ENCODE results near the gene CLEC4D.
"Not testable (repeated sequence)": the region's sequence is repeated elsewhere in the genome, so short reads cannot be mapped to it uniquely, and the experiment has no call there.

The CLEC4D gene

DNA sequence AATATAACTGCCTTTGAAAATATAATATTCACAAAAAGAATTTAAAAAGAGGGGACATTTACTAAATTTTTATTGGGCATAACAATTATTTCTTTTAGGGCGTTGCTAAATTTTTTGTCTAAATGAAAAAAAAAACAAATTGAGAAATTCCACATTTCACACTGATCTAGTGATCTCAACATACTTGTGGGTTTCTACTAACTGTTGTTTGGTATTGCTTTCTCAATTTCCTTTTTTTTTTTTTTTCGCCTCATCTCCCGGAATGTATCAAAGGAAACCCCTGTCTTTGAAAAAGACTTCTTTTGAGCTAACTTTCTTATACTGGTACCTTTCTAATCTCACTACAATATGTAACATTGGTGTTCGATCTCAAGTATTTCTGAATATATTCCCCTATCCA is at the start of gene CLEC4D:
Gene CLEC4D (plus strand): TSS at position 248 of the 400 bp plus-strand sequence. CDS start 230 bp downstream, outside the sequence.
- no peak for DNase-seq

- DNase-seq = no peak
Observed at GRCh38 chr12:8465301-8465996, 47.9 kb upstream of the CLEC4D start.

DNA sequence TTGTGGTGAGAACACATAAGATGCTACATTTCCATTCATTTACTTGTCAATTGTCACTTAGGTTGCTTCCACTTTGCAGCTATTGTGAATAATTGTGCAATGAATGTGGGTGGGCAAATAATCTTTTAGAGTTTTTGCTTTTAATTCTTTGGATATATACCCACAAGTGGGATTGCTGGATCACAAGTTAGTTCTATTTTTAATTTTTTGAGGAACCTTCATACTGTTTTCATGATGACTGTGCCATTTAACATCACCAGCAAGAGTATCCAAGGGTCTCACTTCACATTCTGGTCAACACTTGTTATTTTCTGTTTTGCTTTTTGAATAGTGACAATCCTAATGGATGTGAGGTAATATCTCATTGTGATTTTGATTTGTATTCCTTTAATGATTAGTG is 47.1 kb upstream of the CLEC4D start:
- no peak for DNase-seq

DNA sequence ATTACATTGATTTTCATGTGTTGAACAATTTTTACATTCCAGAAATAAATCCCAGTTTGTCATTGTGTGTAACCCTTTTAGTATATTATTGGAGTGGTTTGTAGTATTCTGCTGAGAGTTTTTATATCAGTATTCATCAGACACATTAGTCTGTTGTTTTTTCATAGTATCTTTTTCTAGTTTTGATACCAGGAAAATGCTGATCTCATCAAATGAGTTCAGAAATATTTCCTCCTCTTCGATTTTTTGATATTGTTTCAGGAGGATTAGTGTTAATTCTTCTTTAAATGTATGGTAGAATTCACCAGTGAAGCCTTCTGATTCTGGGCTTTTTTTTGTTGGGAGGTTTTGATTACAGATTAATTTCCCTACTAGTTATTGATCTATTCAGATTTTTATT is 42.2 kb upstream of the CLEC4D start:
- DNase-seq = no peak

DNA sequence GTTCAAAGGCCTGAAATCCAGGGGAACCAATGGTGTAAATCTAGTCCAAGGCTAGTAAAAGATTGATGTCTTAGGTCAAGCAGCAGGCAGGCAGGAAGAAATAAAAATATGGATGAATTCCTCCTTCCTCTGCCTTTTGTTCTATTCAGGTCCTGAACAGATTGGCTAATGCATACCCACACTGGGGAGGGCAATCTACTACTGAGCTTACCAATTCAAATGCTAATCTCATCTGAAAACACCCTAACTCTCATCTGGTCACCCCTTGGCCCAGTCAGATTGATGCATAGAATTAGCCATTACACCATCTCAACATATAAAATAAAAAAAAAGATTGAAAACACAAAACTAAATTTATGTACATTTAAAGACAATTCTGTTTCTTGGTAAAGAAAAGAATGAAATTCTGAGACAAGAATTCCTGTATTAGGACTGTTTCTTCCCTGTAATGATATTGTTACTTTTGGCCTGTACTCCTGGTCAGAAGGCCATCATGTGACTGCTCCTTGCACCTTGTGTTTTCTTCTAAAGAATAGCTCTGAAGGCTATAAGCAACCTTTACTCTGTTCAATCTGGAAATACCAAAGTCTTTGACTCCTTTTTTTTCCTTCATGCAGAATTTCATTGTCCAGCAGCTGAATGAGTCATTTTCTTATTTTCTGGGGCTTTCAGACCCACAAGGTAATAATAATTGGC is 37.6 kb upstream of the CLEC4D start:
- no peak for DNase-seq

DNA sequence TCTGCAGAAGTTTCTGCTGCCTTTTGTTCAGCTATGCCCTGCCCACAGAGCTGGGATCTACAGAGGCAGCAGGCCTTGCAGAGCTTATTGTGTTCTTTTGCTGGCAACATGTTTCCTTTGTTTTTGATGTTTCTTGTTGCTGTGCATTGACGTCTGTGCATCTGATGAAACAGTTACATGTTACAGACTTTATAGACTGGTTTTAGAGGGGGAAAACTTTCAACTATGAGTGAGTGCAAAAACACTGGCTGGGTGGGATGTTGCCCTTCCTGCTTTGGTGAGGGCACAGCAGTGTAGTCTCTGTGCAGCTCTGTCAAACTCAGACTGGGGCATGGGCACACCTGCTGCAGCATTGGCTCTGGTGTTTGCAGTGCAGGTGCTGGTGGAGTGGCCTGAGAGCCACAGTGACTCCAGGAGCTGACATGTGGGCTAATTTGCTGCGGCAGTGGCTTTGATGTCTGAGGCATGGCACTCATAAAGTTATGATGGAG is 30.7 kb upstream of the CLEC4D start:
- DNase-seq = no peak

GRCh38 chr12:8483079-8483478 is 30.2 kb upstream of the CLEC4D start:
- DNase-seq = no peak

- no peak for DNase-seq
Observed at GRCh38 chr12:8491646-8492530, 21.4 kb upstream of the CLEC4D start.

DNA sequence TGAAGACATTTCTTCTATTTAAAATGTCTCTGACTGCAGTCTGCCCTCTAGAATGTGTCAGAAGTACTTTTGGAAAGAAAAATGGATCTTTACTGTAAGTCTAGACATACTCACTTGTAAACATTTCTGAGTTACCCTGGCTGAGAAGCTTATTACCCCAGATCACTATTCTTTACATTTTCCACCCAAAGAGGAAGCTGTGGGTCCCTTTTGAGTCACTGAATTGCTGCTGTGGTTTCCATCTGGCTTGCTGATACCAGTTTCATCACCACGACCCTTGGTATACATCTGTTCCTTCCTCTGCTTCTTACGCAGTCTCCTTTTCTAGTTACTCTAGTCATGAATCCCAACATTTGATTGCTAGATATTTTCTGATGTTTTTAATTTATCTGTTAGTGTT is 20.2 kb upstream of the CLEC4D start:
- DNase-seq = no peak

DNA sequence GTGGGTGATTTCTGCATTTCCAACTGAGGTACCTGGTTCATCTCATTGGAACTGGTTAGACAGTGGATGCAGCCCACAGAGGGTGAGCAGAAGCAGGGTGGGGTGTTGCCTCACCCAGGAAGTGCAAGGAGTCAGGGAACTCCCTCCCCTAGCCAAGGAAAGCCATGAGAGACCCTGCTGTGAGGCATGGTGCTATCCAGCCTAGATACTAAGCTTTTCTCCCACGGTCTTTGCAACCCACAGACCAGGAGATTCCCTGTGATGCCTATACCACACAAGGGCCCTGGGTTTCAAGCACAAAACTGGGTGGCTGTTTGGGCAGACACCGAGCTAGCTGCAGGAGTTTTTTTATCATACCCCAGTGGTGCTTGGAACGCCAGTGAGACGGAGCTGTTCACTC is 17.6 kb upstream of the CLEC4D start:
- DNase-seq = not testable (repeated sequence)

- not testable (repeated sequence) for DNase-seq
Observed at GRCh38 chr12:8496074-8496473, 17.2 kb upstream of the CLEC4D start.

DNA sequence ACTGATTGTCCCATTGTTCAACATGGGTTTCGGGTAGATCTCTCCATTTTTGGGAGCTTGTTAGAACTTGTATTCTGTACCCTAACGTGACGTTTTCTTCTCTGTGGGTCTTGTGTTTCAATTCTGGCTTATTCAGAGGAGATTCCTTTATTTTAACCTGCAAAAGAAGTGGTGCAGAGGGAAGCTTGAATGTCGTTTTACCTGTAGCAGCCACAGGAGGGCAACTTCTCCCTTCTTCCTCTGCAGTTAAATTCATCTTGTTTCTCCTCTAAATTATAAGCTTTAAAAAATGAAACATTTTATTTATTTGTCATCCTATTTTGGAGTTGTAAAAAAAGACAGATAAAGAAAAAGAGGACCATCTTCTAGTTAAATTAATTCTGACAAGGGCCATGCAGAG is 13.7 kb upstream of the CLEC4D start:
- DNase-seq = no peak

GRCh38 chr12:8501720-8502119 is 11.6 kb upstream of the CLEC4D start:
- no peak for DNase-seq

GRCh38 chr12:8504351-8504750 is 9.0 kb upstream of the CLEC4D start:
- no peak for DNase-seq

DNA sequence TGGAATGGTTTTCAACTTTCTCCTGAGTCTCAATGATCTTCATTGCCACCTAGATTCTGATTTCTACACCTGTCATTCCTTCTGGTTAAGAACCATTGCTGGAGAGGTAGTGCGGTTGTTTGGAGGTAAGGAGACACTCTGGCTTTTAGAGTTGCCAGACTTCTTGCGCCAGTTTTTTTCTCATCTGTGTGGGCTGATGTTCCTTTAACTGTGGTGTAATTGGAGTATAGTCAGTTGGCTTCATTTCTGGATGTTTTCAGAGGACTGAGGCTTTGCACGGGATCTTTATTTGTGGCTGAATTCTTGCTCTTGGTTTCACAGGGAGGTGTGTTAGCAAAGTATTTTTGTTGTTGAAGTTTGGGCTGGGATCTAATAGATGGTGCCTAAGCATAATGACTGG is 5.7 kb upstream of the CLEC4D start:
- DNase-seq = no peak

DNA sequence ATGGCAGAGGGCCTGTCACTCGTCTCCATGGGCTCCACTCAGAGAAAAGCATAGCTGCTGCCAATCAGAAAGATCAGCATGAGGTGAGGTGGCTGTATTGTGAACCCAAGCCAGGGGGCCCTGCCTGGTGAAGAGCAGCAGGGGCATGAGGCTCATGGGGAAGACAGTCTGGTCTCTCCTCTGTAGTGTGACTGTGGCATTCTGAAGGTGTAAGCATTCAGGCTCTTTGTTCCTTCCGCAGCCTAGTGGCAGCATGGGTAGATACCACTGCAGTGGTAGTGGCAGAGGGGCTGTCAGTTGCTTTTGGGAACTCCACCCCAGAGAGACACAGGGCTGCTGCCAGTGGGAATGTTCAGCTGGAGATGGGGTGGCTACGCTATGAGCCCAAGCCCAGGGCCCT is 5.1 kb upstream of the CLEC4D start:
- DNase-seq = no peak

DNA sequence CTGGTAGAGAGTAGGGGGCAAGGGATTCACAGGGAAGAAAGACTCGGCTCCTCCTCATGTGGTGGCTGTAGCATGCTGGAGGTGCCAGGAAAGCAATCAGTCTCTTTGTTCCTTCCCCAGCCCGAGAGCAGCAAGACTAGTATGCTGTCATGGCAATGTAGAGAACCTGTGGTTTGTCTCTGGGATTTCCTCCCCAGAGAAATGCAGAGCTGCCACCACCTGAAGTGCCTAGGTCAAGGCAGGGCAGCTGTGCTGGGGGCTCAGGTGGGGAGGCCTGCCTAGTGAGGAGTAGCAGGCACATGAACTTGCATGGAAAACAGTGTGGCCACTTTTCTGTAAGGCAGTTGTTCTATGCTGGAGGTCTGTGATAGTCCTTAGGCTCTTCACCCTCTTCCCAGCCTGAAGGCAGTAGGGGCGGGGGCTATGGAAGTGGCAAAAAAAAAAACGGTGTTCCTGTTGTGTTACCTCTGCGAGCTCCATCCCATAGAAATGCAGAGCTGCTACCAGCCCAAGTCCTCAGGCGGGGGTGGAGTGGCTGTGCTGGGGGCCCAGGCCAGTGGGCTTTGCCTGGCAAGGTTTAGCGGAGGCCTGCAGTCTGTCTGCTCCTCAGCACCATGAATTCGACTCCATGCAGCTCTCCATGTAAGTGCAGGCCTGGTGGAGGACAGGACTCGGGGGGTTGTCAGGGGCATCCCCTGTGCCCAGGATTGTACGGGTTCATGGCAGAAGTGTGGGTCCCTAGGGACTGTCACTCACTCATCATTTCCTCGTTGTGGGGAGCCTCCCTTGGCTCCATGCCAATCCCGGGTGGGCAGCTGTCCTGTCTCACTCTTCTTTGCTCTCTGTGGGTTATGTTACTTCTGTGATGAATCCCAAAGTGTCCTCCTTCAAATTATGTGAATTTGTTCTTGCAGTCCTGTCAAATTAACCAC is 4.1 kb upstream of the CLEC4D start:
- no peak for DNase-seq

DNA sequence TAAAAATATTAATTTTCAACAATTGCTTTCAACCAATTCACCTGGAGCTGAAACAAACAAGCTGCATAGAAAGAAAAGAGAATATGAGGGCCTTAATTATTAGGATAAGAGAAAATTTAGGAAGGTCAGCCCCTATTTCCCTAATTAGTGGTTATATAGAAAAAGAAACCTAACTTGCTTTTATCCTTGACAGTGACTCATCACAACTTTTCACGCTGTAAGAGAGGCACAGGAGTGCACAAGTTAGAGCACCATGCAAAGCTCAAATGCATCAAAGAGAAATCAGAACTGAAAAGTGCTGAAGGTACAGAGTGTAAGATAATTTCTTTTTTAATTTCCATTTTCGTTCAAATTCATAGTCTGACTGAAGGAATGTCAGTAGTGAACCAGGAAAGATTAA is 4.7 kb downstream of the CLEC4D start:
- no peak for DNase-seq

GRCh38 chr12:8519171-8519570 is 5.9 kb downstream of the CLEC4D start:
- DNase-seq = no peak

DNA sequence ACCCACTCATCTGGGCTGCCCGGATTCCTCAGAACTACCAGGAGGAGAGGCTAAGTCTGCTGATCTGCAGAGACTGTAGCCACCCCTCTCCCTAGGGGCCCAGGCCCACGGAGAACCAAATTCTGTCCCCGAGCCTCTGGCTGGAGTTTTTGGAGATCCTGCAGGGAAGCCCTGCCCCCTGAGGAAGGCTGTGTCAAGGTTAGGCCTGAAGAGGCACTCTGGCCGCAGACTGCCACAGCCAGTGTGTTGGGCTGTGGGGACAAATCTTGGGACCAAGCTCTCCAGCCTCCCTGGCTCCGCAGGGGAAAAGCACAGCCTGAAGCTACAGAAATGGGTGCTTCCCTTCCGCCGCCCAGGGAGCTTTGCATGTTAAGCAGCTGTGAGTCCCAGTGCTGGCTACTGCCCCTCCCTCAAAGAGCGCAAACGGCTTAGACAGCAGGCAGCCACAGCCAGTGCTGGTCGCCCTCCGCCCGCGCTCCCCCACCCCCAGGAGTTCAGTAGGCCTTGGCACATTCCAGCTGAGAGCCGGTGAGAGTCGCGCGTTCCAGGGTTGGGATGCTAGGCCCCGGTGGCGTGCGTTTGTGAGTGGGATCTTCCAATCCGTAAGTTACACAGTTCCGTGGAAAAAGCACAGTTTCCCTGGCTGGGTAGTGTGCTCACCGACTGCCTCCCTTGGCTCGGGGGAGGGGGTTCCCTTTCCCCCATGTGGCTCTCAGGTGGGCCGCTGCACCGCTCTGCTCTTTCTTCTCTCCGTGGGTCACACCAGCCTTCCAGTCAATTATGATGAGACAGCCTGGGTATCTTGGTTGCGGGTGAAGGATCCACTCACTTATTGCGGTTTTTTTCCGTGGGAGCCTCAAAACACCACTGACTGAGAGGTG is 14.2 kb downstream of the CLEC4D start:
- DNase-seq = no peak

DNA sequence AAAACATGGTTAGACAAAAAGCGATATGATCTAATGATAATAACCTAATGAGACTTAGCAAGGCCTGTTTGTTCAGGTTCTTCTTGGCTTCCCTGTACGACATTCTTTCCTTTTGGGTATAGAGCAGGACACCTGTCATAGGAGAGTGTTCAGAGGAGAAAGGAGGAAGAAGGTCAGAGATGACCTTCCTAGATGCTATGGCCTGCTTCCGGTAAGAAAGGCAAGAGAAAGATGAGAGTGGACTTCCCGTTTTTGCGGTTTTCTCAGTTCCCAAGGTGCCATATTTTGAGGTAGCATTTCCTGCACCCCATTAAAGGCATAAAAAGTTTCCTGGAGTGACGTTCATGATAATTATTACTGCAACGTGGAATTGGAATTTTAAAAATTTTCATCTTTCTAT is 18.7 kb downstream of the CLEC4D start:
- no peak for DNase-seq
